Natural killer cell (primary cell): ENCODE data around the gene ITGA6. TPM values are rescaled to one million over a fixed set of nuclear protein-coding genes. Genes with fewer than 3 reads are reported as not detected.

Source experiments
- ATAC-seq, 3 donors: fragments of 150-1000 bp in 2 of 3; fragments of 200-7000 bp in 1 of 3; cut with Tn5 transposase; 1 replicate in 1 of 3; 2 replicates in 2 of 3; pipeline ENCODE4 v1.10.0; 2021; ENCODE audit warnings: mild to moderate bottlenecking in 2 of 3, moderate library complexity in 2 of 3
- DNase-seq, 2 donors: peaks; one replicate each; pipeline versions ENCODE4 v3.0.0 to v3.0.0-alpha.2; 2013 to 2021; ENCODE audit warnings: mixed read lengths in 1 of 2
- H3K27ac ChIP-seq: one replicate; pipeline ENCODE4 v1.5.1; 2013; ENCODE audit warnings: mild to moderate bottlenecking, low read length
- H3K27me3 ChIP-seq: one replicate; pipeline ENCODE4 v1.6.1; 2013; ENCODE audit warnings: low read length; ENCODE audit not compliant: control insufficient read depth, insufficient read depth
- H3K36me3 ChIP-seq: one replicate; pipeline ENCODE4 v1.6.1; 2013; ENCODE audit warnings: low read length; ENCODE audit not compliant: control insufficient read depth, insufficient read depth
- H3K4me1 ChIP-seq: one replicate; pipeline ENCODE4 v1.6.1; 2013; ENCODE audit warnings: low read length; ENCODE audit not compliant: control insufficient read depth, insufficient read depth
- H3K4me3 ChIP-seq: one replicate; pipeline ENCODE4 v1.5.1; 2013; ENCODE audit warnings: low read length
- H3K9me3 ChIP-seq: one replicate; pipeline ENCODE4 v1.6.1; 2013; ENCODE audit warnings: low read length; ENCODE audit not compliant: control insufficient read depth, insufficient read depth
- H3K27ac Mint-ChIP-seq, 2 donors: one replicate each; pipeline ENCODE4 v1.8.0; 2022; ENCODE audit warnings: mild to moderate bottlenecking in 2 of 2, mixed read lengths in 2 of 2, moderate library complexity in 1 of 2
- H3K27me3 Mint-ChIP-seq, 2 donors: one replicate each; pipeline ENCODE4 v1.8.0; 2022; ENCODE audit warnings: low read depth in 2 of 2, mixed read lengths in 2 of 2
- H3K36me3 Mint-ChIP-seq: one replicate; pipeline ENCODE4 v1.8.0; 2022; ENCODE audit warnings: mixed read lengths
- H3K4me1 Mint-ChIP-seq, 2 donors: one replicate each; pipeline ENCODE4 v1.8.0; 2022; ENCODE audit warnings: mixed read lengths in 2 of 2
- H3K4me3 Mint-ChIP-seq: one replicate; pipeline ENCODE4 v1.8.0; 2022; ENCODE audit warnings: mild to moderate bottlenecking, moderate library complexity, mixed read lengths
- H3K9me3 Mint-ChIP-seq, 2 donors: one replicate each; pipeline ENCODE4 v1.8.0; 2022; ENCODE audit warnings: mixed read lengths in 2 of 2
- WGBS: methylation state at CpG from one replicate; pipeline ENCODE4 v1.1.7; 2013; ENCODE audit warnings: missing lambda C conversion rate; ENCODE audit not compliant: insufficient coverage; 5-methylcytosine and 5-hydroxymethylcytosine counted together
- intact Hi-C: fragments of 100-400 bp; cut with micrococcal nuclease; formaldehyde crosslinking; loops from one replicate; pipeline ENCODE4 v1.14.2; 2022
- total RNA-seq, 4 donors: library from RNA; stranded (reverse); fragments of 120-200 nt in 1 of 4; gene quantifications; one replicate each; pipeline versions ENCODE4 v1.2.3 to v1.2.4, GENCODE V29; 2013 to 2022
- TF ChIP-seq, protein P1 (sequence below): fragments of 200-600 bp; IDR thresholded peaks from one replicate; pipeline ENCODE4 v1.8.0; 2022; ENCODE audit warnings: antibody characterized with exemption

ITGA6 gene
- total RNA-seq, 3 donors from 2014 or later (not counting 1 experiment from before 2014, with no cell fraction given) = 34.0 to 52.8 (median 38.3) TPM

DNA sequence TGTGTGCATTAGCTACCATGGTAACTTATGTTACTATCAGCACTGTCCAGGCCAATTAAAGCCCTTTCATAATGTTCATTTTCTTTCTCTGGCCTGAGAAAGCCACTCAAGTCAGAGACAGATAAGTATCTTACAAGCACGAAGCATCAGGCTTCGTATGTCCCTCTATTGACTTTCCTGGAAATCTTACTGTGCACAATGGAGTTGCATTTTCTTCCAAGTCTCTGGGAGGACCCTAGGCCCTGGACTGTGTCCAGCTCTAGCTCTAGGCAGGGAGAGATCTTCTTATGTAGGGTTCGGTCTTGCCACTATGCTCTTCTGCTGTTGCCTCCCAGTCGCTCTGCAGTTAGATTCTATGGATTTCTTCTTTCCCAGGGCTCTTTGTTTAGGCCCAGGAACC is 40.0 kb upstream of the ITGA6 start:
- ATAC-seq = no peak
- H3K36me3 Mint-ChIP-seq = no peaks in the 10 kb centered on the region
- Histone ChIP-seq H3K27me3 (no peaks in the 10 kb centered on the region), H3K27ac (no peak overlapping the region), H3K9me3 (no peaks in the 10 kb centered on the region), H3K4me1 (no peaks in the 10 kb centered on the region), H3K36me3 (no peaks in the 10 kb centered on the region), H3K4me3 (no peak overlapping the region)
- peaks cover 0 to under 1% of the 10 kb centered on the region in 2 donors for H3K27me3 Mint-ChIP-seq
- intact Hi-C loops = no loop called here
- no peak overlapping the region for H3K4me3 Mint-ChIP-seq
- no peaks in the 10 kb centered on the region for H3K9me3 Mint-ChIP-seq
- 86% methylated on average over 4 of the region's 4 CpGs for WGBS
- TF ChIP-seq, protein P1, sequence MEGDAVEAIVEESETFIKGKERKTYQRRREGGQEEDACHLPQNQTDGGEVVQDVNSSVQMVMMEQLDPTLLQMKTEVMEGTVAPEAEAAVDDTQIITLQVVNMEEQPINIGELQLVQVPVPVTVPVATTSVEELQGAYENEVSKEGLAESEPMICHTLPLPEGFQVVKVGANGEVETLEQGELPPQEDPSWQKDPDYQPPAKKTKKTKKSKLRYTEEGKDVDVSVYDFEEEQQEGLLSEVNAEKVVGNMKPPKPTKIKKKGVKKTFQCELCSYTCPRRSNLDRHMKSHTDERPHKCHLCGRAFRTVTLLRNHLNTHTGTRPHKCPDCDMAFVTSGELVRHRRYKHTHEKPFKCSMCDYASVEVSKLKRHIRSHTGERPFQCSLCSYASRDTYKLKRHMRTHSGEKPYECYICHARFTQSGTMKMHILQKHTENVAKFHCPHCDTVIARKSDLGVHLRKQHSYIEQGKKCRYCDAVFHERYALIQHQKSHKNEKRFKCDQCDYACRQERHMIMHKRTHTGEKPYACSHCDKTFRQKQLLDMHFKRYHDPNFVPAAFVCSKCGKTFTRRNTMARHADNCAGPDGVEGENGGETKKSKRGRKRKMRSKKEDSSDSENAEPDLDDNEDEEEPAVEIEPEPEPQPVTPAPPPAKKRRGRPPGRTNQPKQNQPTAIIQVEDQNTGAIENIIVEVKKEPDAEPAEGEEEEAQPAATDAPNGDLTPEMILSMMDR = no peak
- no peak for DNase-seq
- H3K27ac Mint-ChIP-seq = no peak overlapping the region
- H3K4me1 Mint-ChIP-seq = no peaks in the 10 kb centered on the region

DNA sequence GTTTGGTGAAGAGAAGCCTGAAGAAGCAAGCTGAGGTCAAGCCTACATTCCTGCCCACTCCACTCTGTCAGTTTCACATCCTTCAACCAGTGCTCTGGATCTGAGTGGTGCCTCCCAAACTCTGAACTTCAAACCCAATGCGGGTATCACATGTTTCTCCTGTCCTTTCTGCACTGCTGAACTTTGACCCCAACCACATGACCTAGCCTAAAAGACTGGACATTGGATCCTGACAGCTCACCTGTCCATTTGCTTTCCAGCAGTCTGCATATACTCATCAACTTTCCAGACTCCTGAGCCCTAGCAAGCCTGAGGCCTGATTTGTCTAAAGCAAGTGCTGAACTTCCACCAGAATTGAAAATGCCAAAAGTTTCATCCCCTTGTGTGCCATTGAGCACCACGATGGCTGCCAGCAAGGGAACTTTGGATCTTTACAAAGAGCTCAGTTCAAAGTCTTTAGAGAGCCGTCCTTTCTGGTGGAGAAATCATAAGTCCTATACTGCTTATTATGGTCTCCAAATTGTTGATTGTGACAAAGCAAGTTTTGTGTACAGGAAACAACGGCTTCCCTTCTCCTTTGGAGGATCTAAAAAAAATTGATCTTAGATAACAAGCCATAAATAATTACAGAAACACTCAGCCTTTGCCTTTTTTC is 37.6 kb upstream of the ITGA6 start:
- no peaks in the 10 kb centered on the region for H3K9me3 ChIP-seq
- H3K27ac ChIP-seq = no peak overlapping the region
- H3K27ac Mint-ChIP-seq = no peak overlapping the region
- intact Hi-C loops = no loop called here
- no peaks in the 10 kb centered on the region for H3K9me3 Mint-ChIP-seq
- no peaks in the 10 kb centered on the region for H3K27me3 ChIP-seq
- ATAC-seq (no peak), DNase-seq (no peak)
- H3K4me1 Mint-ChIP-seq = no peaks in the 10 kb centered on the region
- H3K36me3 Mint-ChIP-seq = no peaks in the 10 kb centered on the region
- no peaks in the 10 kb centered on the region for H3K4me1 ChIP-seq
- H3K36me3 ChIP-seq = no peaks in the 10 kb centered on the region
- peaks cover 0 to 4% of the 10 kb centered on the region in 2 donors for H3K27me3 Mint-ChIP-seq
- 39% methylated on average over 4 of the region's 4 CpGs for WGBS
- H3K4me3 ChIP-seq = no peak overlapping the region
- no peak overlapping the region for H3K4me3 Mint-ChIP-seq
- TF ChIP-seq, protein P1 = no peak

DNA sequence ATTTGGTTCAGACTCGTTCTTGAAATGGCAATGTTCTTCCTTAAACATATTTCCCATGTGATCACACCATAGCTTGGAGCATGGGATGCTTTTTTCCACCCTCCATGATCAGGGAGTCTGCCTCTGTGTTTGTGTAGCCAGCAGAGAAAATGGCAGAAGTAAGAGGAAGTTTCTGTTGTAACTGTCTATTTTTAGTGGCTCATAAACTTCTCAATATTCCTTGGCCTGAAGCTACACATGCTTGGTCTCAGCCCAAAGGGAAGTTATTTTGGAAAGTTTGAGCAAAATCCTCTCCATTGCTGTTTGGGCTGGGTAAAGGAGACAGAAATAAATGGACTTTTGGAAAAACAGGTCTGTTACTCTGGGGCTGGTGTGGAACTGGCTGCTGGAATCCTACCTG is 33.4 kb upstream of the ITGA6 start:
- H3K4me3 Mint-ChIP-seq = no peak overlapping the region
- no peaks in the 10 kb centered on the region for H3K36me3 Mint-ChIP-seq
- H3K4me1 ChIP-seq = peaks cover 5% of the 10 kb centered on the region
- TF ChIP-seq, protein P1 = no peak
- peaks cover 5 to 6% of the 10 kb centered on the region in 2 donors for H3K4me1 Mint-ChIP-seq
- peaks cover 0 to 4% of the 10 kb centered on the region in 2 donors for H3K27me3 Mint-ChIP-seq
- H3K27ac ChIP-seq = no peak overlapping the region
- no peaks in the 10 kb centered on the region for H3K9me3 ChIP-seq
- DNase-seq = no peak
- H3K27ac Mint-ChIP-seq = no peak overlapping the region
- no peak for ATAC-seq
- H3K9me3 Mint-ChIP-seq = no peaks in the 10 kb centered on the region
- intact Hi-C loops = no loop called here
- 73% methylated on average over 1 of the region's 1 CpG for WGBS
- no peaks in the 10 kb centered on the region for H3K36me3 ChIP-seq
- no peaks in the 10 kb centered on the region for H3K27me3 ChIP-seq
- H3K4me3 ChIP-seq = no peak overlapping the region

DNA sequence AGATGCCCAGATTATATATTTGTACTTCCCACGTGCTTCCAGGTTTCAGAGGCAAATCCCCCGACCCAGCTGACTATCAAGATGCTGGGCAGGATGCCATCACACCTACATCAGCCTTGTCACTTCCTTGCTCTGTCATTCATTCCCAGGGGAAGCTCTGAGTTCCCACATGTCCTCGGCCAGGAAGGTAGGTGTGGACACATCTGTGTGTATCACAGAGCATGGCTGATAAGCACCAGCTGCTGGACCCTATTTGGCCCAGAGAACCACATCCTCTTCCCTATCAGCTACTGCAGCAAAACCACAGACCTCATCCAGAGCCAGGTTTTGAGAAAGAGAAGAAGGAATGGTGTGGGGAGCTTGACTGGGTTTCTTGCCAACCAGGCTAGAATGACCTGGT is 31.9 kb upstream of the ITGA6 start:
- Histone ChIP-seq H3K36me3 (no peaks in the 10 kb centered on the region), H3K4me1 (peaks cover 5% of the 10 kb centered on the region), H3K27me3 (no peaks in the 10 kb centered on the region), H3K9me3 (no peaks in the 10 kb centered on the region), H3K4me3 (no peak overlapping the region), H3K27ac (no peak overlapping the region)
- Mint-ChIP-seq H3K36me3 (no peaks in the 10 kb centered on the region), H3K27me3 (peaks cover 0 to 4% of the 10 kb centered on the region in 2 donors), H3K9me3 (no peaks in the 10 kb centered on the region), H3K27ac (no peak overlapping the region), H3K4me1 (peaks cover 5 to 6% of the 10 kb centered on the region in 2 donors), H3K4me3 (no peak overlapping the region)
- TF ChIP-seq, protein P1 = no peak
- DNase-seq (no peak), ATAC-seq (peak in 1 of 3 donors; percentile 46)
- intact Hi-C loops = no loop called here
- 16% methylated on average over 3 of the region's 3 CpGs for WGBS
